ENCODE data around the gene APC. TPM values are rescaled to one million over a fixed set of nuclear protein-coding genes. Genes with fewer than 3 reads are reported as not detected.

Gene APC
- total and polyA plus RNA-seq, 10 of the 15 experiments (the other 5 are each of a cell fraction or from before 2014, with no cell fraction given), result 3.2 to 23.3 (median 13.8) TPM

- Histone ChIP-seq H3K4me1 (ENCODE audit: control insufficient read depth, insufficient read depth, low read length) (no peaks in the 10 kb centered on the region), H3K79me2 (ENCODE audit: control insufficient read depth, insufficient read depth, low read length) (no peaks in the 10 kb centered on the region; the same call in 1 of the 2 replicates), H4K20me1 (ENCODE audit: control insufficient read depth, insufficient read depth) (no peaks in the 10 kb centered on the region), H3K4me3 (no peak overlapping the region), H2AFZ (ENCODE audit: control insufficient read depth, low read depth, low read length) (no peak overlapping the region), H3K9ac (ENCODE audit: control insufficient read depth, insufficient read depth, low read length) (no peak overlapping the region), H3K27ac (ENCODE audit: control insufficient read depth, insufficient read depth) (no peak overlapping the region), H3K36me3 (ENCODE audit: control insufficient read depth in 2 of 2, insufficient read depth in 2 of 2, low read length in 1 of 2) (no peaks in the 10 kb centered on the region), H3K9me3 (replicated peaks; ENCODE audit: control insufficient read depth, insufficient read depth, low read length) (no peaks in the 10 kb centered on the region; the same call in 2 of the 3 replicates), H3K27me3 (replicated peaks in 1 of 2; ENCODE audit: control insufficient read depth in 2 of 2, insufficient read depth in 2 of 2, low read length in 1 of 2) (no peaks in the 10 kb centered on the region), H3K4me2 (ENCODE audit: control insufficient read depth, insufficient read depth) (no peak overlapping the region)
- SMC1A ChIA-PET (ENCODE audit: uncharacterized antibody, unreplicated experiment), result interaction anchor here (0.9 to 2.4 kb wide), 5 partner anchors 10 to 28 kb away, joined by 3 to 11 read pairs (median 4); no protein-coding TSS in a partner anchor
- RAD21 ChIA-PET (ENCODE audit: unreplicated experiment), result no interaction called here
- FAIRE-seq (no peak), DNase-seq (ENCODE audit: low read depth, low spot score) (no peak), ATAC-seq (no peak)
- TF ChIP-seq PBX3 (IDR thresholded peaks at IDR 0.05; ENCODE audit: insufficient replicate concordance, low read depth, low read length) (no peak), BCL11A (IDR thresholded peaks at IDR 0.05; ENCODE audit: low read depth, low read length) (no peak), SIX5 (IDR thresholded peaks at IDR 0.05; ENCODE audit: low read depth, low read length, severe bottlenecking) (no peak), MLLT1 (IDR thresholded peaks at IDR 0.05) (no peak), ZNF24 (IDR thresholded peaks at IDR 0.05) (no peak), DPF2 (IDR thresholded peaks at IDR 0.05) (no peak), POLR2AphosphoS2 (IDR thresholded peaks at IDR 0.05; ENCODE audit: low read depth, low read length) (no peak), TARDBP (IDR thresholded peaks at IDR 0.05; ENCODE audit: borderline replicate concordance) (no peak), BMI1 (IDR thresholded peaks at IDR 0.05; ENCODE audit: borderline replicate concordance) (no peak), SREBF2 (IDR thresholded peaks at IDR 0.05; ENCODE audit: low read length) (no peak), CEBPZ (IDR thresholded peaks at IDR 0.05; ENCODE audit: low read depth, low read length) (no peak), ATF7 (IDR thresholded peaks at IDR 0.05; ENCODE audit: low read depth) (no peak)
- POLR2A ChIA-PET, result no interaction called here
- in situ Hi-C loops (cut with MboI) (no loop called here), intact Hi-C loops (cut with micrococcal nuclease; ENCODE audit: unreplicated experiment) (no loop called here)
- 95% methylated on average over 1 of the region's 1 CpG for WGBS (ENCODE audit: insufficient coverage, insufficient replicate concordance, low lambda C conversion rate, missing lambda C conversion rate)
- CTCF ChIA-PET, result interaction anchor here (1.5 kb wide), 1 partner anchor 28 kb away, joined by 7 read pairs; no protein-coding TSS in a partner anchor
- no TSS peak for BruUV-seq (replicated peaks)
Measured at GRCh38 chr5:112729630-112730029, 8.1 kb upstream of the APC start.

All from GM12878 (cell line).